ENCODE measurements around the gene PAX3.

Gene PAX3

DNA sequence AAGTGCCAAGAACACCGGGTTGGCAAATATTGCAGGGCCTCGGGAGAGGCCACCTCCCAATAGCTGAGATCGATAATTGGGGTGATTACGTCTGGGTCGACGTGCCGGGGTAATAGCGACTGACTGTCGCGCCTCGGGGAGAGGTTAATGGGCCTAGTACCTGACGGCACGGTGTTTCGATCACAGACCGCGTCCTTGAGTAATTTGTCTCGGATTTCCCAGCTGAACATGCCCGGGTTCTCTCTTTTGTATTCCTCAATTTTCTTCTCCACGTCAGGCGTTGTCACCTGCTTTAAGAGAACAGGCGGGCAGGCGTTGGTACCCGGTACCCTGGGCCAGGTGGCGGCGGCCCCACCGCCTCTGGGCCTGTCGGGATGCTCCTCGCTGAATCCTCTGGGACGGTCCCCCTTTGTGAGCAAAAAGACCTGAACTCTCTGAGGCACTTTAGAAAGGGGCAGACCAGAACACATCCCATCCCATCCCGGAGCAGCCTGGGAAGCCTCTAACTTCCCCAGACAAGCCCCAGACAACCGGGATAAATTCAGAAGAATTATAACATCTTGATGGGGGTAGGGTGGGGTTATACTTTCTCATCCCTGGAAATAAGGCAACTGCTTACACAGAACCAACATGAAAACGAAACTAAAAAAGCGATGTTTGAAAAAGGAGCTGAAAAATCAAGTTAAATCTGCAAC is 3.3 kb downstream of the PAX3 start:
- no peak for DNase-seq

GRCh38 chr2:222294996-222295367 is 3.8 kb downstream of the PAX3 start:
- no peak for DNase-seq

GRCh38 chr2:222293660-222294630 is 4.9 kb downstream of the PAX3 start:
- no peak for DNase-seq

DNA sequence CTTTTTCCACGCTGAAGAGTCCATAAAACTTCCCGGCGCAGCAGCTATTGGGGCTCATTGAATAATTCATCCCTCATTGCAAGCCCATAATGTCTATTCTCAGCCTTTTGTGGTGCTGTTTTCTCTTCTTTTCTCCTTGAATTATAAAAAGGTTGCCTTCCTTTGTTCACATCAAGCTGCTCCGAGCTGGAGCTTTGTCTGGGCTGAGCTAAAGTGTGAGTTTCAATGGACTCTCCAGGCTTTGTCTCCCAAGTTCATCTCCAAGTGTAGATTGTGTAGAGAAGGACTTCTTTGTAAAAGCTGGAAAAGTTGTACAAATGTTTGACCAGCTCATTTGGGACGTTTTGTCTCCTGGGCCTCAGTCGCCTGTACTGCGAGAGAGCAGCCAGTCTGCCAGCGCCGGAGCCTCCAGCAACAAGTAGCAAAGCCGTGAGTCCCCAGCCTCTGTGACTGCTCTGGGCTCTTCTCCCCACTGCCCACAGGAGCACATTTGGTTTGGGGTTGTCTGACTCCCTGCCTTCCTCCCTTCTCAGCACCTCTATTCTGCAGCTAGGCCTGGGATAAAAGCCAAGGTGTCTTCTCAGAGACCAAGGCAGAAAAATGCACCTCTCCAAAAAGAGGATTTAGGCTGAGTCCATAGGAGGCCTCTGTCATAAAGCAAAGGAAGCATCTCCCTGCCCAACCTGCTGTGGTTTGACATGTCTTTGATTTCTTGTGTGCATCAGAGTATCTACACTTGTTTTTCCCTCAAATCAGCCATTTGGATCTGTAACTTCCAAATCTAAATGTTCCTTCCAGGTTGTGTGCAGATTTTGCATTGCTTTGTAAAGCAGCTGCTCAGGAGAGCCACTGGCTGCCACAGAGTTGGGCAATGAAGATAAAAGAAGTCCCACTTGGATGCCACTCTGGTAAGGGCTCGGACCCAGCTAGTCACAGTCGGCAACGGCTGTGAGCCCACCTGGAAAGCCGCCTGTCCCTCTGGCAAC is 6.4 kb downstream of the PAX3 start:
- DNase-seq = no peak

GRCh38 chr2:222291485-222291841 is 7.3 kb downstream of the PAX3 start:
- DNase-seq = no peak

- DNase-seq = no peak
These were observed 7.9 kb downstream of the PAX3 start for GRCh38 chr2:222290736-222291484.

GRCh38 chr2:222290401-222290735 is 8.4 kb downstream of the PAX3 start:
- DNase-seq = no peak

DNA sequence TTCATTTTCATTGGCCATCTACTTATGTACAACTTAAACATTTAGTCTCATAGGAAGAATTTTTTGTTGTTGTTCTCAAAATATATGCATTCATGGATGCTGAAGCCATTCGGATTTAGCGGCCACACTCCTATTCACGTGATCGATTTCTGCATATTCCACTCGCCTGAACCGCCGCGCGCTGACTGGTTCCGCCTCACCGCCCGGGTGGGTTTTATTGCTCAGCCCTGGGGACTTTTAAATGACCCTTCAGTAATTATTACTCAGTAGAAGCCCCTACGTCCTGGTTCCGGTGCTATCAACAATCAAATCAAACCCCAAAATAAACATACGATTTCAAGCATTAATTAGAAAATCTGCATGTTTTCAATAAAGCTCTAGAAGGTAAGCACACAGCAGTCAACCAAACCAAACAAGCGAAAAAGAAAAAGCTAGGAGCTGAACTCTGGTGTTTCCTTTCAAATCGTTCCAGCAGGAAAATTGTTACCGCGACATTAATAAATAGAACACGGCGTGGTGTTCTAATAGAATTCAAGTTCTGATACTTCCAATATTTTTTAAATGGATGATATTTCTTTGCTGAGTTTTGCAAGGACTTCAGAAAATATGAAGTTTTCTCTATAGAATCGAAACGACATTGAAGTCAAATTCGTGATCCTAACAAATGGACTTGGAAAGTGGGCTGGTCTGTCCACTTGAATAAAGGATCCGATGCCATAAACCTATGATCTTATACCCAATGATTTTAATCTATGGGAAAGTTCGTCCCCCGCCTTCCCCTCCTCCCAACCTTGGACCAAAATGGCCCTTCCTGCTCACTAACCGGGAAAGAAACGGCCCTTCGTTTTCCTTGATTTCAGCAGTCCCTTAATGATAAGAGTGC is 9.3 kb downstream of the PAX3 start:
- DNase-seq = no peak

DNA sequence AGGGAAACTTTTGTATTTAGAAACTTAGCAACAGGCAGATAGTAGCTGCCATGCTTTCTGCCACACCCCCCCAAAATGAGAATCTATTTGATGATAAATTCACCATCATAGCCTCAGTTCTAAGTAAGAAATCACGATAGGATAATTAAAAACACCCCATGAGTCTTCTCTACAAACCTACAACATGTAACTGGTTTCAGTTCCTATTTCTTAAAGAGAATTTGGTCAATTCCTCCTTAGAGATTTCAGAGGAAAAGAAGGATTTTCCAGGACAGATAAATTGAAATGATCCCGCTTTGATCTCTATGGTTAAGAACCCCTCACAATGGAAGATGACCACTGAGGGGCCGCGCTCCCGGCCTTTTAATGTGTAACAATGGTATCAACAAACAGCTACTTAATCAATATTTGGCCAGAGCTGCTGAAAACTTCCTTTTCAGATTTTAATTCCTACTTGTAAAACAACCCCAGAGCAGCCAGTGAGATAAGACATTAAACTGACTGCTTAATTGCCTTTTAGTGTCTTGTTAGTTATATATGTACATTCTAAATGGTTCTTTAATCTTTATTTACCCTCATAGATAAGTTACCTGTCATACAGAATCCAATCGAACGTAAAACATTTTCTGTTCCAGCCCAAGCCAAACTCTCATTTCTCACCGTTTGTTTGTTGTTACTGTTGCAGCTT is 10.1 kb downstream of the PAX3 start:
- DNase-seq = no peak

GRCh38 chr2:222287862-222288479 is 10.8 kb downstream of the PAX3 start:
- no peak for DNase-seq

GRCh38 chr2:222284466-222284865 is 14.3 kb downstream of the PAX3 start:
- DNase-seq = no peak

DNA sequence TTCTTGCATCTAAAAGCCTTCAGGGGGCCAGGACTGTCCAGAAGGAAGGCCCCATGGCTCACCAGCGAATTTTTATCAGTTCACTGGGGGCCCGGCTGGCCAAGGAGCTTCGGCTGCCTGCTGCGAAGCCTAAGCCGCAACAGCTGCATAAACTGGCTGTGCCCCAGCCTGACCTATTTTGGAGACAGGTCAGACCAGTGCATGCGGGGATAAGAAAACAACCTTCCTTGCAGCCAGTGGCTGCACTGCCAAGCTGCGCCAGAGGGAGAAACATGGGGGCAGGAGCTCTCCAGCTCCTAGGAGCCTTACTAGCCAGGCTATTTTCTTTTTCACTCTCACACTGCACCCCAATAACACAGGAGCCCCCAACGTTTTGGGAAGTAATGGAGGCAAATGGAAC is 15.2 kb downstream of the PAX3 start:
- DNase-seq = no peak

DNA sequence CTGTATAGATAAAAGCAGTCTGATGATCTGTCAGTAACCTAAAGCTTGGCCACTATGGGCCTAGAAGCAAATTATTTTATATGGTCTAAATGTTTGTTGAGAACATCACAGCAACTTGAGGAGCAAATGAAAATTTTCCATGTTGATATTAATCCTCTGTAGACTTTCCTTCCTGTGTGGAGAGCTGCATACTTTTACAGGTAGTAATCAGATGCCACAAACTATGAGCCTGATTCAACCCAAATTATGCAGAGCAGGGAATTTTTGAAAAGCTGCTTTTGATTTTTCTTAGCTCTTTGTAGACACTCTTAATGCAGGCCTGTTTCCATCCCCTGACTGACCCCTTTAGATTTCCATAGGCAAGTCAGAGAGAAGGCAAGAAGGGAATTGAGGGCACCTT is 17.3 kb downstream of the PAX3 start:
- DNase-seq = no peak

DNA sequence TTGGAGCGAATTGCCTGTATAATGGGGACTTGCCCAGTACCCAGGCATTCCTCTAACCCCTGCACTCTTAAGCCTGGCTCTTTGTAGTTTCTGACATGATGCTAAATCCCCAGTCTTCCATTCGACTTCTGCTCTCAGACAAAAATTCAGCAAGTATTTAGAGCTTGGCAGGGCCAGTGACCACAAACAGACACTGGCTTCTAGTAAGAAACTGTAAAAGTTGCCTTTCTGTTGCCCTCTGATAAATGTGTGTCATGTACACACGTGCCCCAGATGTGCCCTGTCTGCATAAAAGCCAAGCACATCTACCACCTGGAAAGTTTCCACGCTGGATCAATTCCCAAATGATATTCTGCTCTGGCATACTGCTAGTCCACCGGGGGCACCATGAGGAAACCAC is 18.0 kb downstream of the PAX3 start:
- DNase-seq = no peak

DNA sequence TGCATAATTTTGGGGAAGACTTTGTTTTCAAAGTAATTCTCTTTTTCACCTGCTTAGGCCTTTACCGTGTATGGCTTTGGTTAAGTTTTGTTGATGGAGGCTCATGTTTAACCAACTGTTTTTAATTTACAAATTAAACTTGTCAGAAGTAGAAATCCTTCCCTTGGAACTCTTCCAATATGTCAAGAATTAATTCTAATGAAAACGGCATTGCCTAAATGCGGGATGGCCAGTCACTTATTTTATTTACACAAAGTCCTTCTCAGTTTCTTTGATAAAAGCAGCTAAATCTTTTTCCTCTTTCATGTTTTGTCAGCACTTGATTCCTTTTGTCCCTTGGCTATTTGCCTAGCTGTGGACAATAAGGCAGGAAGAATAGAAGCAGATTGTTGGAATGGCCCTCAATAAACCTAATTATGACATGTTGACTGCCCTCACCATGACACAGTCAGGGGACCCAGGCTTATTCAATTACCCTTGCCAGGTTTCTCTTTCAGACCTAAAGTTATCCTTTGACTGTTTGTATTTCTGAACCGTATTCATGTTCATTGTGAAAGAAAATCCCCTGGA is 26.3 kb downstream of the PAX3 start:
- DNase-seq = peak; percentile 82

DNA sequence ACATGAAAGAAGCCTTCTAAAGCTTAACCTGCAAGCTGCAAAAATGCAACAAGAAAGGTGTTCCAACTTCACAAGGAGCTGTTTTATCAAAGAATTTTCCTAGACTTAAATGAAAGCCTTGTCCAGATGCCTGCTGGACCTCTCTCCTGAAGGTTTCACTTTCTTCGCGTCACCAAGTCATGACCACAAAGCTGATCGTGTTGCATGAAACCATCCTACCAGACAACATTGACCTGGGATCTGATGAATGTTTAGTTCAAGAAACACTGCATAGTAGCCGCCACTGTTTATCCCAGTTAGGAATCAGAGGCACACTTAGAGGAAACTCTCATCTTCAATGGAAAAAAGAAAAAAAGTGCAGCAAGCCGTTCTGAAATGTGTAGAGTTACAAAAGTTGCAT is 26.9 kb downstream of the PAX3 start:
- DNase-seq = no peak

- no peak for DNase-seq
These were observed 28.4 kb downstream of the PAX3 start for GRCh38 chr2:222270396-222270795.

- DNase-seq = no peak
These were observed 29.7 kb downstream of the PAX3 start for GRCh38 chr2:222269132-222269531.

DNA sequence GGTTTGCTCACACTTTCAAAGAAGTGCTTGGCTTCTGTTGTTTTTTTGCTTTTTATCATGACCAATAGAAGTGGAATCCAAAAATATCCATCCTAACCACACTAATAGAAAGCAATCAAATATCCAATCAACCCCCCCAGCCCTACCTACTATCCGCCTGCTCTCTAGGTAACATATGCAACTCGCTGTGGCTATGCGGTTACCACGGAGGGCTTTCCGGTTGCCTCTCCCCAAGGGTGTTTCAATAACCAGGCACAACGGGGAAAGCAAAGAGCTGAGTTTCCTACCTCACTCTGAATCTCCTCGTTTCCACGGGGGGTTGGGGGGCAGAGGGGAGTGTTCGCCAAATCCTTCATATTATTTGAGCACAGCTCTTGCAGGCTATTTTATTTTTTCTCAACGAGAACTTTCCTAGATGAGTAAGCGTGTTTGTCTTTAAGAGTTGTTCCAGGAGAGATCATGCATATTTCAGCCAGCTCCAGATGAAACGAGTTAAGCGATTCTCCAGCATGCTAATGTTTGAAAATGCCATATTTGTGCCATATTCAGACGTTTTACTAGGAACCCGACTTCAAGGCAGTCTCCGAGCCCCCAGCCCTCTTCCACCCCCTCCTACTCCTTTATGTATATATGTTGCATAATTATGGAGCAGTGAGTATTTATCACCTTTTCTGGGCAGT is 30.3 kb downstream of the PAX3 start:
- no peak for DNase-seq

All from NCI-H774 (cell line).